Kidney (tissue), 14 donors: ENCODE measurements around the gene ZNF521. TPM values are rescaled to one million over a fixed set of nuclear protein-coding genes. Genes with fewer than 3 reads are reported as not detected.

Experiments
- DNase-seq, 5 donors: peaks; one replicate each; pipeline ENCODE4 v3.0.0-alpha.2; 2013 to 2020
- FAIRE-seq: peaks from 2 replicates; lab custom pipeline; 2012; peaks lifted over from hg19 to GRCh38; lab: Jason Lieb, UNC
- H3K27ac ChIP-seq, 2 donors: one replicate each; pipeline ENCODE4 v1.7.0; 2013; ENCODE audit warnings: low read depth in 2 of 2, low read length in 2 of 2, inconsistent platforms in 1 of 2
- H3K27me3 ChIP-seq: one replicate; pipeline ENCODE4 v1.7.1; 2013; ENCODE audit warnings: low read length, inconsistent platforms; ENCODE audit not compliant: control insufficient read depth, insufficient read depth
- H3K36me3 ChIP-seq, 3 donors: one replicate each; pipeline versions ENCODE4 v1.7.0 to v1.7.1; 2013; ENCODE audit warnings: low read length in 3 of 3, control low read depth in 1 of 3, inconsistent platforms in 1 of 3; ENCODE audit not compliant: insufficient read depth in 3 of 3, control insufficient read depth in 2 of 3
- H3K4me1 ChIP-seq, 3 donors: one replicate each; pipeline versions ENCODE4 v1.7.0 to v1.7.1; 2013; ENCODE audit warnings: low read length in 3 of 3, inconsistent platforms in 1 of 3, low read depth in 1 of 3; ENCODE audit not compliant: control insufficient read depth in 2 of 3, insufficient read depth in 2 of 3
- H3K4me3 ChIP-seq, 3 donors: one replicate each; pipeline versions ENCODE4 v1.7.0 to v1.8.1; 2013; ENCODE audit warnings: low read length in 3 of 3, control low read depth in 1 of 3, inconsistent platforms in 1 of 3
- H3K9ac ChIP-seq, 3 donors: one replicate each; pipeline versions ENCODE4 v1.7.0 to v1.7.1; 2013; ENCODE audit warnings: low read length in 3 of 3, control low read depth in 1 of 3, inconsistent platforms in 1 of 3
- H3K9me3 ChIP-seq, 3 donors: one replicate each; pipeline versions ENCODE4 v1.7.0 to v1.7.1; 2013; ENCODE audit warnings: low read length in 3 of 3, control low read depth in 1 of 3, inconsistent platforms in 1 of 3; ENCODE audit not compliant: control insufficient read depth in 2 of 3, insufficient read depth in 1 of 3
- intact Hi-C: fragments of 100-400 bp; cut with DNase I; formaldehyde crosslinking; loops from one replicate; pipeline ENCODE4 v1.11.1; 2022
- polyA plus RNA-seq: library from polyadenylated mRNA; stranded (reverse); fragments of 350-450 nt; fragmentation: Illumina TruSeq; extraction: RNeasy Lipid Tissue Mini Kit (QIAGEN cat#74804); gene quantifications from one replicate; pipeline ENCODE4 v1.2.3, GENCODE V29; 2014; ENCODE audit warnings: low read depth, low replicate concordance; ENCODE audit not compliant: insufficient read depth
- total RNA-seq: library from RNA; stranded (reverse); fragmentation: NEBNext Ultra II Directional; extraction: Animal tissue kit (Norgen Biotek cat#: 25700); gene quantifications from one replicate; pipeline ENCODE4 v1.2.1, GENCODE V29; 2021
- TF ChIP-seq, protein P1 (sequence below): IDR thresholded peaks from 3 replicates; pipeline ENCODE4 v1.5.1; 2012; ENCODE audit warnings: mild to moderate bottlenecking, moderate library complexity, borderline replicate concordance; ENCODE audit not compliant: insufficient read depth; ENCODE audit errors: extremely low read depth
- donor health status: control.
- donor health status: control.
- donor health status: control.
- donor health status: control.
- donor health status: control.
- donor health status: DM: yes; HTN: yes; CAD: no.
- donor health status: Normal renal cell carcinoma (clear cell type).

ZNF521 gene
- total and polyA plus RNA-seq, 2 donors from 2014 or later: 1.8 to 18.0 TPM

DNA sequence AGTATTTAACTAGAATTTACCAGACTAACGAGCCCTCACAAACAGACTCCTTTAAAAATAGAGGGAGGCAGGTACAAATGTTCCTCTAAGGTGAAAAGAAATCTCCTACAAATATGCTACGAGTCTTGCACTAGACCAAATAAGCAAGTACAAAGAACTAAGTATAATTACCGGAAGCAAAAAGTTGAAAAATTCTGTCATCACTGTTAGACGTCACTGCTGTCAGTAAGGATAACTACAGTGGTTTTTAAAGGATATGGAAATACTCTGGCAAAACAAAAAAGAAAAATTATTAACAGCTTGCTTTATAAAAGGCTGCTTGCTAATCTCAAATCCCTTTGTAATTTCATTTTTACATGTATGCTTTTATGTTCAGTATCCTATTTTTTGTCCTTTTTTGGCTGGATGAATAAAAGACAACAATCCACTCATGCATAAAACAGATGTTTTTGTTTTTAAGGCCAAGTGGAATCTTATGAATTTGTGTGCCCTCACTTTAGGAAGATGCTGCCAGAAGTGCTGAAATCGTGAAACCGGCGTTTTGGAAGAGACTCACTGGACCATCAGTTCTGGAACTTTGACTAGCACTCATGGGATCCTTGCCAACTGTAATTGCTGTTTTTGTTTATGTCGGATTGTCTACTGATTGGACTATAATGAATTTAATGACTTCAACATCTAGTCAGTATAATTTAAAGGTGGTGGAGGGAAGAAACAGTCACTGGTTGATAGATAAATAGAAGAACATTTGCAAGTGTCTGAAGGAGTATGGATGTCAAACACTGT lies 6.7 kb downstream of the ZNF521 start:
- TF ChIP-seq, protein P1, sequence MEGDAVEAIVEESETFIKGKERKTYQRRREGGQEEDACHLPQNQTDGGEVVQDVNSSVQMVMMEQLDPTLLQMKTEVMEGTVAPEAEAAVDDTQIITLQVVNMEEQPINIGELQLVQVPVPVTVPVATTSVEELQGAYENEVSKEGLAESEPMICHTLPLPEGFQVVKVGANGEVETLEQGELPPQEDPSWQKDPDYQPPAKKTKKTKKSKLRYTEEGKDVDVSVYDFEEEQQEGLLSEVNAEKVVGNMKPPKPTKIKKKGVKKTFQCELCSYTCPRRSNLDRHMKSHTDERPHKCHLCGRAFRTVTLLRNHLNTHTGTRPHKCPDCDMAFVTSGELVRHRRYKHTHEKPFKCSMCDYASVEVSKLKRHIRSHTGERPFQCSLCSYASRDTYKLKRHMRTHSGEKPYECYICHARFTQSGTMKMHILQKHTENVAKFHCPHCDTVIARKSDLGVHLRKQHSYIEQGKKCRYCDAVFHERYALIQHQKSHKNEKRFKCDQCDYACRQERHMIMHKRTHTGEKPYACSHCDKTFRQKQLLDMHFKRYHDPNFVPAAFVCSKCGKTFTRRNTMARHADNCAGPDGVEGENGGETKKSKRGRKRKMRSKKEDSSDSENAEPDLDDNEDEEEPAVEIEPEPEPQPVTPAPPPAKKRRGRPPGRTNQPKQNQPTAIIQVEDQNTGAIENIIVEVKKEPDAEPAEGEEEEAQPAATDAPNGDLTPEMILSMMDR: no peak
- Histone ChIP-seq H3K27me3 (no peaks in the 10 kb centered on the region), H3K27ac (no peak overlapping the region), H3K4me3 (no peak overlapping the region), H3K9me3 (no peaks in the 10 kb centered on the region), H3K4me1 (no peaks in the 10 kb centered on the region), H3K9ac (no peak overlapping the region), H3K36me3 (no peaks in the 10 kb centered on the region)
- intact Hi-C loops: no loop called here
- no peak for DNase-seq
- no peak for FAIRE-seq

DNA sequence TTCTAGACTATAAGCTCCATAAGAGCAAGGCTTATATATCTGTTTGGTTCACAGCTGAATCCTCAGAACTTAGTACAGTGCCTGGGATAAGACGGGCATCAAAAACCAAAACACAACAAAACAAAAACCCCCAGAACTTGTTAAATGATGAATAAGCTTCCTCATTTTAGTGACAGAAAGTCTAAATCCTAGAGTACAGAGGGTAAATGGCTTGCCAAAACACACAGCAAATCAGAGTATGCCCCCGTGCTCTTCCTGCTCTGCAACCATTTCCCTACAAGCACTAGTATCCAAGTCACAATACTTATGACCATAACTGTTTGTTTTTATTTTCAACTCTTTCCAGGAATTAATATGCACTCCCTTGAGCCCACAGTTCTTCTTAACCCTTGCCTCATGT lies 10.1 kb downstream of the ZNF521 start:
- H3K9ac ChIP-seq: no peak overlapping the region
- H3K9me3 ChIP-seq: no peaks in the 10 kb centered on the region
- intact Hi-C loops: no loop called here
- TF ChIP-seq, protein P1: no peak
- H3K27me3 ChIP-seq: no peaks in the 10 kb centered on the region
- no peak overlapping the region for H3K4me3 ChIP-seq
- no peak overlapping the region for H3K27ac ChIP-seq
- no peak for DNase-seq
- FAIRE-seq: no peak
- H3K4me1 ChIP-seq: no peaks in the 10 kb centered on the region
- H3K36me3 ChIP-seq: no peaks in the 10 kb centered on the region

DNA sequence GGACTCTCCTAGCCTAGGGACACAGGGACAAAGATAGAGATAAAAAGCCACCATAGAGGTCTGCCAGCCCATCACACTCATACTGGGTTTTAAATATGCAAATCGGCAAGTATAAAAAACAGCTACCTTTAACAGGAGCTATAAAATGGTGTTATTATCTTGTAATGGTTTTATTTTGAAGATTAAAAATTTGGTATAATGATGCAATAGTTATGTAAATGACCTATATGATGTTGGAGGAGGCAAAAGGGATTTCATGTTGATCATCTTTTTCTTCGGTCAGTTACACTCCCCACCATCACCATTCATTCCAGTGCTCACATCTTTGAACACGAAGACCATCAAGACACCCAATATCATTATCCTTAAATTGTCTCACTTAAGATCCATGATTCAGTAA lies 11.2 kb downstream of the ZNF521 start:
- H3K9me3 ChIP-seq: no peaks in the 10 kb centered on the region
- H3K9ac ChIP-seq: no peak overlapping the region
- FAIRE-seq: no peak

More for the DNA sequence above, 11.2 kb downstream of the ZNF521 start:
- TF ChIP-seq, protein P1: no peak
- Histone ChIP-seq H3K27me3 (no peaks in the 10 kb centered on the region), H3K4me3 (no peak overlapping the region), H3K27ac (no peak overlapping the region), H3K36me3 (no peaks in the 10 kb centered on the region), H3K4me1 (no peaks in the 10 kb centered on the region)
- intact Hi-C loops: no loop called here
- DNase-seq: no peak
